ENCODE results near the gene CTNNA3.

DNA sequence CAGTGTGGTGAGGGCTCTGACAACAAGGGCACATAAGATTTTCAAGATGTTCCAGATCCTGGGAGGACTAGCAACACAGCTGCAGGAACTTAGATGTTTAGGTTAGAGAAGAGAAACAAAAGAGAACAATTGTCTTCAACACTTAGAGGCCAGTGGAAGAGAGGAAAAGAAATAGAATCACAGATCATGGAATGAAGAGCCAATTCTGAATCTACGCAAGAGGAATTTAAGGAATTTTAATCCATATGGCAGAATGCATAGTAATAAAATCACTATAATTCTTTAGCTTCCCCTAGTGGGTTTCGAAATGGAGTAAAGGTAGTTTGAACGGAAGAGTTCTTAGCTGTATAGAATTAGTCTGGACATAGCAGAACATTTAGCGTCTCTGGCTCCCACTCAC lies 884.8 kb downstream of the CTNNA3 start:
- TF ChIP-seq, protein P1, sequence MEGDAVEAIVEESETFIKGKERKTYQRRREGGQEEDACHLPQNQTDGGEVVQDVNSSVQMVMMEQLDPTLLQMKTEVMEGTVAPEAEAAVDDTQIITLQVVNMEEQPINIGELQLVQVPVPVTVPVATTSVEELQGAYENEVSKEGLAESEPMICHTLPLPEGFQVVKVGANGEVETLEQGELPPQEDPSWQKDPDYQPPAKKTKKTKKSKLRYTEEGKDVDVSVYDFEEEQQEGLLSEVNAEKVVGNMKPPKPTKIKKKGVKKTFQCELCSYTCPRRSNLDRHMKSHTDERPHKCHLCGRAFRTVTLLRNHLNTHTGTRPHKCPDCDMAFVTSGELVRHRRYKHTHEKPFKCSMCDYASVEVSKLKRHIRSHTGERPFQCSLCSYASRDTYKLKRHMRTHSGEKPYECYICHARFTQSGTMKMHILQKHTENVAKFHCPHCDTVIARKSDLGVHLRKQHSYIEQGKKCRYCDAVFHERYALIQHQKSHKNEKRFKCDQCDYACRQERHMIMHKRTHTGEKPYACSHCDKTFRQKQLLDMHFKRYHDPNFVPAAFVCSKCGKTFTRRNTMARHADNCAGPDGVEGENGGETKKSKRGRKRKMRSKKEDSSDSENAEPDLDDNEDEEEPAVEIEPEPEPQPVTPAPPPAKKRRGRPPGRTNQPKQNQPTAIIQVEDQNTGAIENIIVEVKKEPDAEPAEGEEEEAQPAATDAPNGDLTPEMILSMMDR (IDR thresholded peaks at IDR 0.05; ENCODE audit: low read depth, low read length, poor library complexity, severe bottlenecking), result no peak
- no peak for TF ChIP-seq EZH2phosphoT487 (IDR thresholded peaks at IDR 0.05; ENCODE audit: borderline replicate concordance, low read length)

All from DOHH2 (cell line).